Activated CD4-positive, CD25-positive, alpha-beta regulatory T cell treated with anti-CD3 and anti-CD28 coated beads, Interleukin-2, amount 50 U/mL, for 24 hours (primary cell): ENCODE measurements around the gene TUBA8.
A peak's percentile ranks its signal among the peaks of the same experiment; 100 is the strongest.
"Not testable (repeated sequence)": the region's sequence is repeated elsewhere in the genome, so short reads cannot be mapped to it uniquely, and the experiment has no call there.

Source experiments
- ATAC-seq, 2 donors: fragments of 150-1000 bp; cut with Tn5 transposase; one replicate each; pipeline ENCODE4 v1.10.0; 2021; ENCODE audit warnings: mild to moderate bottlenecking in 1 of 2, moderate library complexity in 1 of 2

TUBA8 gene

GRCh38 chr22:18077639-18078328 is 32.8 kb upstream of the TUBA8 start, which contains the start of gene PEX26:
Gene PEX26, plus strand, starts transcription at chr22:18077990. Its CDS starts 387 bp downstream, at chr22:18078377.
- peak; percentile 99 for ATAC-seq

GRCh38 chr22:18078329-18079041 is 32.1 kb upstream of the TUBA8 start:
- peak; percentile 7 to 16 for ATAC-seq

- no peak for ATAC-seq
These were observed 30.8 kb upstream of the TUBA8 start for GRCh38 chr22:18079706-18080233.

GRCh38 chr22:18081416-18081815 is 29.2 kb upstream of the TUBA8 start:
- ATAC-seq = no peak

- no peak for ATAC-seq
These were observed 28.1 kb upstream of the TUBA8 start for GRCh38 chr22:18082467-18082866.

GRCh38 chr22:18083406-18083805 is 27.2 kb upstream of the TUBA8 start:
- ATAC-seq = no peak

- ATAC-seq = no peak
These were observed 25.4 kb upstream of the TUBA8 start for GRCh38 chr22:18085188-18085587.

GRCh38 chr22:18087350-18087855 is 23.2 kb upstream of the TUBA8 start:
- ATAC-seq = no peak

GRCh38 chr22:18088825-18089568 is 21.6 kb upstream of the TUBA8 start:
- ATAC-seq = no peak

- ATAC-seq = no peak
These were observed 20.3 kb upstream of the TUBA8 start for GRCh38 chr22:18090286-18090685.

GRCh38 chr22:18091478-18091877 is 19.1 kb upstream of the TUBA8 start:
- ATAC-seq = peak; percentile 32 to 48

- ATAC-seq = peak; percentile 25 to 44
These were observed 18.6 kb upstream of the TUBA8 start for GRCh38 chr22:18091916-18092526.

GRCh38 chr22:18093661-18094060 is 16.9 kb upstream of the TUBA8 start:
- no peak for ATAC-seq

- ATAC-seq = no peak
These were observed 15.4 kb upstream of the TUBA8 start for GRCh38 chr22:18095101-18095805.

GRCh38 chr22:18096823-18097222 is 13.8 kb upstream of the TUBA8 start:
- ATAC-seq = peak; percentile 17 to 83

- ATAC-seq = no peak
These were observed 9.8 kb upstream of the TUBA8 start for GRCh38 chr22:18100781-18101180.

- no peak for ATAC-seq
These were observed 9.1 kb upstream of the TUBA8 start for GRCh38 chr22:18101536-18101935.

GRCh38 chr22:18103527-18104269 is 6.9 kb upstream of the TUBA8 start:
- peak; percentile 73 to 78 for ATAC-seq

GRCh38 chr22:18104566-18104965 is 6.0 kb upstream of the TUBA8 start:
- ATAC-seq = no peak

GRCh38 chr22:18105981-18106380 is 4.6 kb upstream of the TUBA8 start:
- not testable (repeated sequence) for ATAC-seq
